K562 (cell line): ENCODE results near the gene CST1. TPM values are rescaled to one million over a fixed set of nuclear protein-coding genes. Genes with fewer than 3 reads are reported as not detected.

Experiments used
- ATAC-seq: fragments of 200-7000 bp; cut with Tn5 transposase; 3 replicates; pipeline ENCODE4 v1.9.1; 2020; ENCODE audit warnings: moderate library complexity
- BruUV-seq: library from RNA; stranded (reverse); fragments of 400-500 nt; replicated peaks from 2 replicates; lab custom pipeline; 2021; lab: Mats Ljungman, UMichigan
- CTCF ChIA-PET: fragments of 300-600 bp; formaldehyde crosslinking; extraction: SDS; loops from one replicate; lab custom pipeline; 2021; ENCODE audit warnings: low intra/inter-chr PET ratio; lab: Yijun Ruan, JAX
- POLR2A ChIA-PET: fragments of 300-600, 350-650 bp; sonication (Branson Sonifier 250); formaldehyde crosslinking; extraction: SDS; loops from one replicate; lab custom pipeline; 2021; ENCODE audit warnings: antibody characterized with exemption, inconsistent platforms; lab: Yijun Ruan, JAX
- DNase-seq, 4 experiments: peaks; one replicate each; pipeline versions ENCODE4 v3.0.0 to v3.0.0-alpha.2; 2011 to 2018; ENCODE audit warnings: low spot score in 3 of 4, mixed read lengths in 3 of 4; ENCODE audit errors: extremely low read depth in 1 of 4
- FAIRE-seq: peaks from 2 replicates; lab custom pipeline; 2011; peaks lifted over from hg19 to GRCh38; lab: Jason Lieb, UNC
- H2AFZ ChIP-seq: 2 replicates; pipeline ENCODE4 v1.6.0; 2011; ENCODE audit warnings: low read depth, low read length, control low read depth, inconsistent platforms
- H3K27ac ChIP-seq: fragments of 200-600 bp; 3 replicates; pipeline ENCODE4 v1.8.0; 2011; ENCODE audit warnings: low read depth, mild to moderate bottlenecking, control low read depth, inconsistent platforms, low read length, moderate library complexity, mixed read lengths; ENCODE audit errors: extremely low read depth
- H3K27me3 ChIP-seq, 2 experiments: fragments of 300-600 bp in 1 of 2; 2 replicates in 1 of 2; 3 replicates in 1 of 2; pipeline versions ENCODE4 v1.6.0 to v1.8.0; 2011; ENCODE audit warnings: inconsistent platforms in 2 of 2, low read length in 2 of 2, mild to moderate bottlenecking in 1 of 2, mixed read lengths in 1 of 2, moderate library complexity in 1 of 2; ENCODE audit not compliant: control insufficient read depth in 2 of 2, insufficient read depth in 2 of 2
- H3K36me3 ChIP-seq: fragments of 300-600 bp; 3 replicates; pipeline ENCODE4 v1.8.0; 2011; ENCODE audit warnings: mild to moderate bottlenecking, low read length, inconsistent platforms; ENCODE audit not compliant: control insufficient read depth, insufficient read depth
- H3K4me1 ChIP-seq, 2 experiments: fragments of 200-600 bp in 1 of 2; replicated peaks in 1 of 2; 2 replicates in 1 of 2; 3 replicates in 1 of 2; pipeline versions ENCODE4 v1.5.1 to v1.8.0; 2011; ENCODE audit warnings: inconsistent platforms in 2 of 2, low read length in 2 of 2, mild to moderate bottlenecking in 1 of 2, mixed read lengths in 1 of 2, moderate library complexity in 1 of 2; ENCODE audit not compliant: control insufficient read depth in 2 of 2, insufficient read depth in 2 of 2
- H3K4me2 ChIP-seq: 2 replicates; pipeline ENCODE4 v1.6.1; 2011; ENCODE audit warnings: low read length, control low read depth, inconsistent platforms, mixed read lengths; ENCODE audit not compliant: insufficient read depth
- H3K4me3 ChIP-seq: fragments of 200-600 bp; sonication (generic), shearing (Covaris generic); 2 replicates; pipeline ENCODE4 v1.5.1; 2016; ENCODE audit warnings: control low read depth, inconsistent platforms
- H3K79me2 ChIP-seq: fragments of 200-600 bp; 3 replicates; pipeline ENCODE4 v1.8.0; 2011; ENCODE audit warnings: low read length, inconsistent platforms; ENCODE audit not compliant: control insufficient read depth, insufficient read depth
- H3K9ac ChIP-seq, 2 experiments: 2 replicates each; pipeline versions ENCODE4 v1.6.0 to v1.6.1; 2011; ENCODE audit warnings: low read depth in 2 of 2, low read length in 2 of 2, control low read depth in 1 of 2, inconsistent platforms in 1 of 2, mild to moderate bottlenecking in 1 of 2, mixed read lengths in 1 of 2; ENCODE audit not compliant: insufficient read depth in 1 of 2
- H3K9me1 ChIP-seq: one replicate; pipeline ENCODE4 v1.6.0; 2011; ENCODE audit warnings: inconsistent platforms, mild to moderate bottlenecking, low read length, moderate library complexity; ENCODE audit not compliant: control insufficient read depth, insufficient read depth
- H3K9me3 ChIP-seq: replicated peaks from 2 replicates; pipeline ENCODE4 v1.5.1; 2011; ENCODE audit warnings: low read depth, low read length, inconsistent platforms; ENCODE audit not compliant: control insufficient read depth, insufficient read depth
- H4K20me1 ChIP-seq: replicated peaks from 2 replicates; pipeline ENCODE4 v1.6.1; 2011; ENCODE audit warnings: low read length, inconsistent platforms, mixed read lengths; ENCODE audit not compliant: control insufficient read depth, insufficient read depth
- ASH1L ChIP-seq: fragments of 450-650 bp; IDR thresholded peaks from 2 replicates; pipeline ENCODE4 v1.6.1; 2018; ENCODE audit warnings: borderline replicate concordance, mild to moderate bottlenecking, low read depth; ENCODE audit not compliant: partially characterized antibody
- BMI1 ChIP-seq: fragments of 150-350 bp; IDR thresholded peaks from 2 replicates; pipeline ENCODE4 v1.6.1; 2014; ENCODE audit warnings: low read length
- HDAC3 ChIP-seq: fragments of 450-650 bp; IDR thresholded peaks from 2 replicates; pipeline ENCODE4 v1.6.1; 2018; ENCODE audit warnings: borderline replicate concordance, mild to moderate bottlenecking, moderate library complexity; ENCODE audit not compliant: partially characterized antibody
- KLF1 ChIP-seq: fragments of 450-650 bp; IDR thresholded peaks from 2 replicates; pipeline ENCODE4 v1.6.1; 2016; ENCODE audit warnings: missing genetic modification characterization, missing compliant biosample characterization
- ZNF12 ChIP-seq: sonication (generic); formaldehyde crosslinking; IDR thresholded peaks from 2 replicates; pipeline ENCODE4 v1.4.0; 2020; ENCODE audit warnings: mild to moderate bottlenecking, missing genetic modification reagents
- ZNF165 ChIP-seq: fragments of 250-450 bp; sonication (Bioruptor Pico); IDR thresholded peaks from 2 replicates; pipeline ENCODE4 v1.4.0; 2020; ENCODE audit warnings: borderline replicate concordance
- WGBS: fragments of 100-300 bp; shearing (Covaris generic); methylation state at CpG from one replicate; pipeline ENCODE4 v1.1.6; 2016; ENCODE audit warnings: low coverage, mixed read lengths; ENCODE audit not compliant: insufficient coverage; ENCODE audit errors: missing lambda C conversion rate; 5-methylcytosine and 5-hydroxymethylcytosine counted together
- in situ Hi-C: fragments of 300-500 bp; cut with MboI; formaldehyde crosslinking; loops from 4 replicates; pipeline ENCODE4 v1.15.0; 2018; ENCODE audit warnings: inconsistent platforms, mixed read lengths
- intact Hi-C: fragments of 100-400 bp; cut with micrococcal nuclease; formaldehyde crosslinking; loops from 2 replicates; pipeline ENCODE4 v1.14.2; 2022
- polyA plus RNA-seq, 8 experiments: library from polyadenylated mRNA; depleted of rRNA in 4 of 8; stranded (reverse) in 5 of 8; unstranded in 3 of 8; fragments of >200 nt; fragmentation: Nextera tagmentation in 2 of 8; fragmentation: Illumina TruSeq in 1 of 8; extraction: Ambion mirVana in 2 of 8; extraction: Trizol in 1 of 8; gene quantifications; 2 replicates each; pipeline versions ENCODE4 v1.2.1 to v1.2.3, GENCODE V29; 2011 to 2014; ENCODE audit warnings: inconsistent platforms in 1 of 8, missing spikeins in 1 of 8
- total RNA-seq, 7 experiments: library from RNA; depleted of rRNA in 6 of 7; stranded (reverse); fragments of >200 nt in 6 of 7; fragmentation: Illumina TruSeq in 2 of 7; extraction: Trizol in 2 of 7; gene quantifications; 2 replicates each; pipeline versions ENCODE4 v1.2.1 to v1.2.3, GENCODE V29; 2011 to 2021; ENCODE audit warnings: low replicate concordance in 1 of 7
- TF ChIP-seq, protein P1 (sequence below): fragments of 250-450 bp; sonication (Bioruptor Pico); IDR thresholded peaks from 2 replicates; pipeline ENCODE4 v1.4.0; 2020; ENCODE audit warnings: mild to moderate bottlenecking, moderate library complexity
- TF ChIP-seq, protein P2 (sequence below): sonication (generic); formaldehyde crosslinking; IDR thresholded peaks from 2 replicates; pipeline ENCODE4 v1.8.0; 2022; ENCODE audit warnings: missing genetic modification reagents, mild to moderate bottlenecking, moderate library complexity, borderline replicate concordance
- TF ChIP-seq, protein P3 (sequence below): sonication (generic); formaldehyde crosslinking; IDR thresholded peaks from 2 replicates; pipeline ENCODE4 v1.8.0; 2022; ENCODE audit warnings: mild to moderate bottlenecking, missing genetic modification reagents, borderline replicate concordance
- TF ChIP-seq, protein P4 (sequence below): IDR thresholded peaks from 2 replicates; pipeline ENCODE4 v1.6.1; 2012; ENCODE audit warnings: low read depth, low read length, improper control_type of control experiment, borderline replicate concordance

The CST1 gene
- total and polyA plus RNA-seq, 9 of the 15 experiments (the other 6 are each of a cell fraction or from before 2014, with no cell fraction given), result not detected

DNA sequence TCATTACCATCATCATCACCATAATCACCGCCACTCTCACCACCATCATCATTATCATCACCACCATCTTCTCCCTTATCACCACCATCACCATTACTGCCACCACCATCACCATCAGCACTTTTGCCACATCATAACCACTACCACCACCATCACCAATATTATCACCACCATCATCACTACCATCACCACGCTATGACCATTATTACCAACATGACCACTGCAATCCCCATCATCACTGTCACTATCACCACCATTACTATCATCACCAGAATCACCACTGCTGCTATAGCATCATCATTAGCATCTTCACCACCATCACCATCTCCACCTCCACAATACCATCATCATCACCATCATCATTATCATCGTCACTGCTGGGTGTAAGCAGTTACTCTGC is 25.6 kb downstream of the CST1 start:
- BruUV-seq, result no TSS peak
- no peak overlapping the region for H3K27ac ChIP-seq
- no peaks in the 10 kb centered on the region; the same call in 1 of the 2 replicates for H4K20me1 ChIP-seq
- H3K4me1 ChIP-seq, result no peaks in the 10 kb centered on the region
- DNase-seq (no peak), FAIRE-seq (no peak), ATAC-seq (no peak)
- in situ Hi-C loops (no loop called here), intact Hi-C loops (no loop called here)
- H3K9me3 ChIP-seq, result no peaks in the 10 kb centered on the region
- no peak overlapping the region for H2AFZ ChIP-seq
- no peaks in the 10 kb centered on the region for H3K27me3 ChIP-seq
- no peaks in the 10 kb centered on the region for H3K9me1 ChIP-seq
- ChIA-PET CTCF (no interaction called here), POLR2A (no interaction called here)
- H3K36me3 ChIP-seq, result no peaks in the 10 kb centered on the region
- no peak overlapping the region for H3K9ac ChIP-seq
- TF ChIP-seq BMI1 (no peak), ASH1L (no peak), HDAC3 (no peak), KLF1 (no peak), ZNF12 (CRISPR knock-in tag) (no peak), ZNF165 (CRISPR knock-in tag) (no peak)
- TF ChIP-seq, protein P1, sequence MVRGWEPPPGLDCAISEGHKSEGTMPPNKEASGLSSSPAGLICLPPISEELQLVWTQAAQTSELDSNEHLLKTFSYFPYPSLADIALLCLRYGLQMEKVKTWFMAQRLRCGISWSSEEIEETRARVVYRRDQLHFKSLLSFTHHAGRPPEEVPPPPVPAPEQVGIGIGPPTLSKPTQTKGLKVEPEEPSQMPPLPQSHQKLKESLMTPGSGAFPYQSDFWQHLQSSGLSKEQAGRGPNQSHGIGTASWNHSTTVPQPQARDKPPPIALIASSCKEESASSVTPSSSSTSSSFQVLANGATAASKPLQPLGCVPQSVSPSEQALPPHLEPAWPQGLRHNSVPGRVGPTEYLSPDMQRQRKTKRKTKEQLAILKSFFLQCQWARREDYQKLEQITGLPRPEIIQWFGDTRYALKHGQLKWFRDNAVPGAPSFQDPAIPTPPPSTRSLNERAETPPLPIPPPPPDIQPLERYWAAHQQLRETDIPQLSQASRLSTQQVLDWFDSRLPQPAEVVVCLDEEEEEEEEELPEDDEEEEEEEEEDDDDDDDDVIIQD, result no peak
- TF ChIP-seq, protein P2, sequence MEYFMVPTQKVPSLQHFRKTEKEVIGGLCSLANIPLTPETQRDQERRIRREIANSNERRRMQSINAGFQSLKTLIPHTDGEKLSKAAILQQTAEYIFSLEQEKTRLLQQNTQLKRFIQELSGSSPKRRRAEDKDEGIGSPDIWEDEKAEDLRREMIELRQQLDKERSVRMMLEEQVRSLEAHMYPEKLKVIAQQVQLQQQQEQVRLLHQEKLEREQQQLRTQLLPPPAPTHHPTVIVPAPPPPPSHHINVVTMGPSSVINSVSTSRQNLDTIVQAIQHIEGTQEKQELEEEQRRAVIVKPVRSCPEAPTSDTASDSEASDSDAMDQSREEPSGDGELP (CRISPR knock-in tag), result no peak
- TF ChIP-seq, protein P3, sequence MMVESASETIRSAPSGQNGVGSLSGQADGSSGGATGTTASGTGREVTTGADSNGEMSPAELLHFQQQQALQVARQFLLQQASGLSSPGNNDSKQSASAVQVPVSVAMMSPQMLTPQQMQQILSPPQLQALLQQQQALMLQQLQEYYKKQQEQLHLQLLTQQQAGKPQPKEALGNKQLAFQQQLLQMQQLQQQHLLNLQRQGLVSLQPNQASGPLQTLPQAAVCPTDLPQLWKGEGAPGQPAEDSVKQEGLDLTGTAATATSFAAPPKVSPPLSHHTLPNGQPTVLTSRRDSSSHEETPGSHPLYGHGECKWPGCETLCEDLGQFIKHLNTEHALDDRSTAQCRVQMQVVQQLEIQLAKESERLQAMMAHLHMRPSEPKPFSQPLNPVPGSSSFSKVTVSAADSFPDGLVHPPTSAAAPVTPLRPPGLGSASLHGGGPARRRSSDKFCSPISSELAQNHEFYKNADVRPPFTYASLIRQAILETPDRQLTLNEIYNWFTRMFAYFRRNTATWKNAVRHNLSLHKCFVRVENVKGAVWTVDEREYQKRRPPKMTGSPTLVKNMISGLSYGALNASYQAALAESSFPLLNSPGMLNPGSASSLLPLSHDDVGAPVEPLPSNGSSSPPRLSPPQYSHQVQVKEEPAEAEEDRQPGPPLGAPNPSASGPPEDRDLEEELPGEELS (CRISPR knock-in tag), result no peak
- TF ChIP-seq, protein P4, sequence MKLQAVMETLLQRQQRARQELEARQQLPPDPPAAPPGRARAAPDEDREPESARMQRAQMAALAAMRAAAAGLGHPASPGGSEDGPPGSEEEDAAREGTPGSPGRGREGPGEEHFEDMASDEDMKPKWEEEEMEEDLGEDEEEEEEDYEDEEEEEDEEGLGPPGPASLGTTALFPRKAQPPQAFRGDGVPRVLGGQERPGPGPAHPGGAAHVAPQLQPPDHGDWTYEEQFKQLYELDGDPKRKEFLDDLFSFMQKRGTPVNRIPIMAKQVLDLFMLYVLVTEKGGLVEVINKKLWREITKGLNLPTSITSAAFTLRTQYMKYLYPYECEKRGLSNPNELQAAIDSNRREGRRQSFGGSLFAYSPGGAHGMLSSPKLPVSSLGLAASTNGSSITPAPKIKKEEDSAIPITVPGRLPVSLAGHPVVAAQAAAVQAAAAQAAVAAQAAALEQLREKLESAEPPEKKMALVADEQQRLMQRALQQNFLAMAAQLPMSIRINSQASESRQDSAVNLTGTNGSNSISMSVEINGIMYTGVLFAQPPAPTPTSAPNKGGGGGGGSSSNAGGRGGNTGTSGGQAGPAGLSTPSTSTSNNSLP, result no peak
- no peak overlapping the region for H3K4me2 ChIP-seq
- 0% methylated on average over 3 of the region's 3 CpGs for WGBS
- no peaks in the 10 kb centered on the region for H3K79me2 ChIP-seq
- no peak overlapping the region for H3K4me3 ChIP-seq
